Measurements from ENCODE around the gene CACNA1B. TPM values are rescaled to one million over a fixed set of nuclear protein-coding genes. Genes with fewer than 3 reads are reported as not detected.

The CACNA1B gene
- total and polyA plus RNA-seq, 7 donors: under 0.01 to 1.4 (median 0.55) TPM; not detected in 1

GRCh38 chr9:137873858-137874362 is 3.7 kb upstream of the CACNA1B start:
- Histone ChIP-seq H3K4me1 (peaks cover 0 to 10% (median 7%) of the 10 kb centered on the region in 4 donors), H3K9me3 (no peaks in the 10 kb centered on the region), H3K27me3 (peaks cover 15 to 39% (median 32%) of the 10 kb centered on the region in 3 donors), H3K27ac (no peak overlapping the region), H3K36me3 (no peaks in the 10 kb centered on the region), H3K4me3 (no peak overlapping the region)
- DNase-seq: no peak
- TF ChIP-seq POLR2AphosphoS5 (IDR thresholded peaks at IDR 0.05): no peak
- TF ChIP-seq CTCF (IDR thresholded peaks at IDR 0.05): no peak
- TF ChIP-seq EP300 (IDR thresholded peaks at IDR 0.05): no peak
- TF ChIP-seq POLR2A (IDR thresholded peaks at IDR 0.05): no peak
- 72 to 78% methylated on average over 9 of the region's 9 CpGs for WGBS, 2 donors
- intact Hi-C loops (cut with DNase I): no loop called here

GRCh38 chr9:137875354-137875753 is 2.2 kb upstream of the CACNA1B start:
- Histone ChIP-seq H3K27ac (no peak overlapping the region), H3K36me3 (no peaks in the 10 kb centered on the region), H3K9me3 (no peaks in the 10 kb centered on the region), H3K4me3 (no peak overlapping the region), H3K27me3 (peaks cover 18 to 54% (median 36%) of the 10 kb centered on the region in 3 donors), H3K4me1 (peaks cover 0 to 11% (median 7%) of the 10 kb centered on the region in 4 donors)
- no peak for DNase-seq
- 83 to 89% methylated on average over 14 of the region's 14 CpGs for WGBS, 2 donors
- intact Hi-C loops (cut with DNase I): no loop called here
- TF ChIP-seq POLR2A (IDR thresholded peaks at IDR 0.05) (no peak), CTCF (IDR thresholded peaks at IDR 0.05) (no peak), EP300 (IDR thresholded peaks at IDR 0.05) (no peak), POLR2AphosphoS5 (IDR thresholded peaks at IDR 0.05) (no peak)

- WGBS, 2 donors: 86 to 89% methylated on average over 10 of the region's 10 CpGs
- TF ChIP-seq POLR2A (IDR thresholded peaks at IDR 0.05) (no peak), EP300 (IDR thresholded peaks at IDR 0.05) (no peak), POLR2AphosphoS5 (IDR thresholded peaks at IDR 0.05) (no peak), CTCF (IDR thresholded peaks at IDR 0.05) (no peak)
- Histone ChIP-seq H3K4me3 (no peak overlapping the region), H3K4me1 (peaks cover 0 to 11% (median 7%) of the 10 kb centered on the region in 4 donors), H3K36me3 (no peaks in the 10 kb centered on the region), H3K27ac (no peak overlapping the region), H3K9me3 (no peaks in the 10 kb centered on the region), H3K27me3 (peaks cover 18 to 57% (median 36%) of the 10 kb centered on the region in 3 donors)
- DNase-seq: no peak
- intact Hi-C loops (cut with DNase I): no loop called here
These were observed 1.7 kb upstream of the CACNA1B start for GRCh38 chr9:137875846-137876245.

- H3K27me3 ChIP-seq: peaks cover 18 to 57% (median 36%) of the 10 kb centered on the region in 3 donors
- no peak overlapping the region for H3K27ac ChIP-seq
- DNase-seq: no peak
- 84 to 87% methylated on average over 8 of the region's 8 CpGs for WGBS, 2 donors
- intact Hi-C loops (cut with DNase I): no loop called here
- TF ChIP-seq CTCF (IDR thresholded peaks at IDR 0.05) (no peak), EP300 (IDR thresholded peaks at IDR 0.05) (no peak), POLR2A (IDR thresholded peaks at IDR 0.05) (no peak), POLR2AphosphoS5 (IDR thresholded peaks at IDR 0.05) (no peak)
- no peaks in the 10 kb centered on the region for H3K9me3 ChIP-seq
- no peak overlapping the region for H3K4me3 ChIP-seq
- H3K4me1 ChIP-seq: peaks cover 0 to 11% (median 7%) of the 10 kb centered on the region in 4 donors
- H3K36me3 ChIP-seq: no peaks in the 10 kb centered on the region
These were observed 1.3 kb upstream of the CACNA1B start for GRCh38 chr9:137876269-137876668.

All from sigmoid colon (tissue), 7 donors.